ENCODE measurements around the gene RUNX2. TPM values are rescaled to one million over a fixed set of nuclear protein-coding genes. Genes with fewer than 3 reads are reported as not detected.

Gene RUNX2
- total and polyA plus RNA-seq, 2 of the 8 experiments (the other 6 are each of a cell fraction or from before 2014, with no cell fraction given): 0.26 to 1.2 TPM

- H3K56ac ChIP-seq (replicated peaks; ENCODE audit: insufficient read length, low read depth, low read length): no peak overlapping the region
- no peaks in the 10 kb centered on the region for H3K79me2 ChIP-seq (ENCODE audit: control insufficient read depth in 1 of 2, insufficient read depth in 2 of 2, low read length in 2 of 2)
- FAIRE-seq (no peak), DNase-seq (ENCODE audit: low read depth in 1 of 2, low spot score in 2 of 2) (peak in 1 of 2 experiments; percentile 81)
- H3K36me3 ChIP-seq (ENCODE audit: control insufficient read depth in 2 of 4, insufficient read depth in 4 of 4, low read length in 3 of 4): no peaks in the 10 kb centered on the region
- H3K27ac ChIP-seq (ENCODE audit: low read depth, low read length): no peak overlapping the region
- no peak overlapping the region for H2BK20ac ChIP-seq (ENCODE audit: low read length)
- H3K9ac ChIP-seq (replicated peaks in 1 of 4; ENCODE audit: extremely low read depth in 1 of 4, low read depth in 3 of 4, low read length in 3 of 4): no peak overlapping the region
- WGBS, 2 experiments (ENCODE audit: extremely low coverage in 1 of 2, insufficient coverage in 1 of 2, insufficient read length in 1 of 2, insufficient replicate concordance in 2 of 2, low coverage in 1 of 2, low lambda C conversion rate in 2 of 2, missing lambda C conversion rate in 1 of 2): 26% methylated on average over 62 of the region's 88 CpGs; no CpG with 5 or more reads in 1 of the 2 experiments
- 0 out of 2 replicates have a peak overlapping the region, but pooled peaks have one; percentile 21 for H3K18ac ChIP-seq (ENCODE audit: extremely low read depth, low read length)
- no peak overlapping the region for H4K91ac ChIP-seq (replicated peaks; ENCODE audit: insufficient read length, low read length)
- no peak overlapping the region for H3K14ac ChIP-seq (ENCODE audit: insufficient read length)
- H2AFZ ChIP-seq (ENCODE audit: low read length): peak overlapping the region; percentile 71; the same call in 1 of the 2 replicates
- ChIA-PET POLR2A (ENCODE audit: partially characterized antibody) (interaction anchor here (1.3 kb wide), 1 partner anchor 11 kb away, joined by 4 read pairs; no protein-coding TSS in a partner anchor), CTCF (ENCODE audit: partially characterized antibody) (interaction anchor here (0.8 to 2.7 kb wide), 6 partner anchors 13 to 163 kb away, joined by 3 to 9 read pairs (median 3); no protein-coding TSS in a partner anchor)
- no peaks in the 10 kb centered on the region for H3K79me1 ChIP-seq (ENCODE audit: low read depth, low read length)
- H3K4me3 ChIP-seq (ENCODE audit: extremely low read depth in 1 of 4, insufficient read depth in 2 of 4, low read depth in 3 of 4, low read length in 4 of 4): peak overlapping the region; percentile 20 to 56 (median 32)
- H2BK120ac ChIP-seq (replicated peaks; ENCODE audit: low read depth, low read length): no peak overlapping the region
- H2BK15ac ChIP-seq (ENCODE audit: low read length): peak overlapping the region; percentile 32; the same call in 1 of the 2 replicates
- H3K4me2 ChIP-seq (ENCODE audit: insufficient read depth in 1 of 2, low read depth in 2 of 2, low read length in 2 of 2): peak overlapping the region; percentile 76 to 79
- H3K23ac ChIP-seq (ENCODE audit: insufficient read length): no peak overlapping the region
- H3K27me3 ChIP-seq (replicated peaks in 1 of 4; ENCODE audit: control insufficient read depth in 3 of 4, extremely low read depth in 1 of 4, insufficient read depth in 3 of 4, low read length in 3 of 4): peaks cover 15 to 34% (median 27%) of the 10 kb centered on the region in 4 experiments
- peak overlapping the region; percentile 69; the same call in 1 of the 2 replicates for H2BK12ac ChIP-seq (ENCODE audit: low read depth, low read length)
- no peak overlapping the region for H2BK5ac ChIP-seq (ENCODE audit: low read depth, low read length)
- H3K9me3 ChIP-seq (ENCODE audit: insufficient read depth in 2 of 2, low read depth in 1 of 2, low read length in 1 of 2): no peaks in the 10 kb centered on the region
- no peak overlapping the region for H2AK5ac ChIP-seq (ENCODE audit: low read depth, low read length)
- no peaks in the 10 kb centered on the region for H4K20me1 ChIP-seq (replicated peaks in 1 of 2; ENCODE audit: control insufficient read depth in 1 of 2, insufficient read depth in 2 of 2, low read length in 2 of 2)
- H4K5ac ChIP-seq (ENCODE audit: insufficient read length, low read depth, low read length): no peak overlapping the region
- peaks cover 7% of the 10 kb centered on the region; the same call in 1 of the 2 replicates for H3K23me2 ChIP-seq (ENCODE audit: low read depth, low read length)
- no peak overlapping the region for H3K4ac ChIP-seq (replicated peaks; ENCODE audit: insufficient read length, low read depth, low read length)
- peak overlapping the region; percentile 90 for H4K8ac ChIP-seq (ENCODE audit: extremely low read depth, insufficient read depth, low read length)
- peaks cover 0 to 11% (median 4%) of the 10 kb centered on the region in 4 experiments; a peak in 5 of 7 replicates for H3K4me1 ChIP-seq (replicated peaks in 1 of 4; ENCODE audit: control insufficient read depth in 3 of 4, insufficient read depth in 4 of 4, low read length in 3 of 4)
- TF ChIP-seq CTBP2 (IDR thresholded peaks at IDR 0.05; ENCODE audit: borderline replicate concordance, insufficient read depth, insufficient read length, low read length) (no peak), CTCF (IDR thresholded peaks at IDR 0.05; ENCODE audit: control extremely low read depth in 1 of 3, insufficient read depth in 1 of 3, low read depth in 1 of 3, low read length in 3 of 3) (peak in 1 of 3 experiments; percentile 10; a peak in 1 of 4 replicates), USF2 (IDR thresholded peaks at IDR 0.05; ENCODE audit: low read length) (no peak), TCF12 (IDR thresholded peaks at IDR 0.05; ENCODE audit: low read depth, low read length) (no peak), BCL11A (IDR thresholded peaks at IDR 0.05; ENCODE audit: low read depth in 2 of 2, low read length in 2 of 2) (no peak), CREB1 (IDR thresholded peaks at IDR 0.05) (no peak), JUND (IDR thresholded peaks at IDR 0.05; ENCODE audit: low read length) (no peak)
These were observed 335.4 kb downstream of the RUNX2 start for GRCh38 chr6:45663251-45664221.

Data from H1 (cell line).